ENCODE measurements around the gene TMC1.

TMC1 gene

GRCh38 chr9:72614067-72614466 is 92.7 kb downstream of the TMC1 start:
- H3K9me3 Mint-ChIP-seq, result no peaks in the 10 kb centered on the region
- H3K36me3 Mint-ChIP-seq (ENCODE audit: low read depth), result no peaks in the 10 kb centered on the region
- H3K4me3 Mint-ChIP-seq, result no peak overlapping the region
- no peaks in the 10 kb centered on the region for H3K27me3 Mint-ChIP-seq (ENCODE audit: low read depth)
- no peaks in the 10 kb centered on the region for H3K4me1 Mint-ChIP-seq
- no peak for TF ChIP-seq CTCF (IDR thresholded peaks at IDR 0.05; ENCODE audit: unreplicated experiment in 3 of 3)
- H3K27ac Mint-ChIP-seq, result no peak overlapping the region

GRCh38 chr9:72615931-72616330 is 94.5 kb downstream of the TMC1 start:
- Mint-ChIP-seq H3K4me3 (no peak overlapping the region), H3K4me1 (no peaks in the 10 kb centered on the region), H3K27me3 (ENCODE audit: low read depth) (no peaks in the 10 kb centered on the region), H3K27ac (no peak overlapping the region), H3K36me3 (ENCODE audit: low read depth) (no peaks in the 10 kb centered on the region), H3K9me3 (no peaks in the 10 kb centered on the region)
- TF ChIP-seq CTCF (IDR thresholded peaks at IDR 0.05; ENCODE audit: unreplicated experiment in 3 of 3), result no peak

- H3K36me3 Mint-ChIP-seq (ENCODE audit: low read depth), result no peaks in the 10 kb centered on the region
- no peak for TF ChIP-seq CTCF (IDR thresholded peaks at IDR 0.05; ENCODE audit: unreplicated experiment in 3 of 3)
- no peak overlapping the region for H3K27ac Mint-ChIP-seq
- H3K4me3 Mint-ChIP-seq, result no peak overlapping the region
- no peaks in the 10 kb centered on the region for H3K9me3 Mint-ChIP-seq
- no peaks in the 10 kb centered on the region for H3K27me3 Mint-ChIP-seq (ENCODE audit: low read depth)
- H3K4me1 Mint-ChIP-seq, result no peaks in the 10 kb centered on the region
Observed at GRCh38 chr9:72618811-72619210, 97.4 kb downstream of the TMC1 start.

GRCh38 chr9:72622186-72622585 is 100.8 kb downstream of the TMC1 start:
- TF ChIP-seq CTCF (IDR thresholded peaks at IDR 0.05; ENCODE audit: unreplicated experiment in 3 of 3), result no peak
- no peak overlapping the region for H3K4me3 Mint-ChIP-seq
- no peaks in the 10 kb centered on the region for H3K9me3 Mint-ChIP-seq
- H3K27me3 Mint-ChIP-seq (ENCODE audit: low read depth), result no peaks in the 10 kb centered on the region
- H3K27ac Mint-ChIP-seq, result no peak overlapping the region
- H3K4me1 Mint-ChIP-seq, result no peaks in the 10 kb centered on the region
- no peaks in the 10 kb centered on the region for H3K36me3 Mint-ChIP-seq (ENCODE audit: low read depth)

GRCh38 chr9:72623156-72623555 is 101.7 kb downstream of the TMC1 start:
- no peak for TF ChIP-seq CTCF (IDR thresholded peaks at IDR 0.05; ENCODE audit: unreplicated experiment in 3 of 3)
- no peaks in the 10 kb centered on the region for H3K4me1 Mint-ChIP-seq
- no peaks in the 10 kb centered on the region for H3K9me3 Mint-ChIP-seq
- no peak overlapping the region for H3K4me3 Mint-ChIP-seq
- H3K27ac Mint-ChIP-seq, result no peak overlapping the region
- no peaks in the 10 kb centered on the region for H3K36me3 Mint-ChIP-seq (ENCODE audit: low read depth)
- no peaks in the 10 kb centered on the region for H3K27me3 Mint-ChIP-seq (ENCODE audit: low read depth)

GRCh38 chr9:72627147-72627546 is 105.7 kb downstream of the TMC1 start:
- no peaks in the 10 kb centered on the region for H3K9me3 Mint-ChIP-seq
- no peak overlapping the region for H3K27ac Mint-ChIP-seq
- H3K36me3 Mint-ChIP-seq (ENCODE audit: low read depth), result no peaks in the 10 kb centered on the region
- no peaks in the 10 kb centered on the region for H3K4me1 Mint-ChIP-seq
- H3K4me3 Mint-ChIP-seq, result no peak overlapping the region
- no peak for TF ChIP-seq CTCF (IDR thresholded peaks at IDR 0.05; ENCODE audit: unreplicated experiment in 3 of 3)
- peaks cover 1% of the 10 kb centered on the region for H3K27me3 Mint-ChIP-seq (ENCODE audit: low read depth)

Measured in nephron (organoid).